ENCODE measurements around the gene CDCP2. TPM values are rescaled to one million over a fixed set of nuclear protein-coding genes. Genes with fewer than 3 reads are reported as not detected.

The CDCP2 gene
- total and polyA plus RNA-seq, 2 of the 8 experiments (the other 6 are each of a cell fraction or from before 2014, with no cell fraction given): not detected

DNA sequence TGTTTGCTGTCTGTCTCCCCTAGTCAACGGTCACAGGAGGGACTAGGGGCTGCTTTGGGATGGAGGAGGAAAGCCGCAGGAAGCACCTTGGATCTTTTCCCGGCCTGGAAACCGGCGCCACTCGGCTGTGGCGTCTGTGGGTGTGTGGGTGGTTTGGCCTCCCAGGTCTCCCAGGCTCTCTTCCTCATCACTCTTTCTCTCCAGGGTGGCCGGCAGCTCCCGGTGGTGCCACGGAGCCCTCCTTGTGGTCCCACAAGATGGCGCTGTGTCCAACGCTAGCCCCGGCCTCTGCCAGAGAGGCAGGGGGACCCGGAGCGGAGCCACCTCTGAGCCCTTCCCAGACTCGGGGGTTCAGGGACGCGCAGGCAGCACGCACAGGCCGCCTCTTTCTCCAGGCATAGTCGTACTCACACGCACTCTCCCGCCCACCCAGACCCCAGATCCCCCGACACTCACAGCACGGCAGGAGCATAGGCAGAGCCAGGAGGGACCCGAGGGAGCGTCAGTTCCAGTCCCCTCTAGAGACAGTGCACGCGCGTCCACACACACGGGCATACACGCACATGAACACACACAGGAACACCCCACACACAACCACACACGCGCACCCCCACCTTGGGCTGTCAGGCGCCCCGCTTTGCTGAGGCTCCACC is 31.2 kb downstream of the CDCP2 start (continued):
- no peak for TF ChIP-seq SIRT6 (IDR thresholded peaks at IDR 0.05; ENCODE audit: low read length)

All from H1 (cell line).